Fibroblast of upper back skin (primary cell): ENCODE measurements around the gene NOVA2.

Experiments
- DNase-seq: peaks from one replicate; pipeline ENCODE4 v3.0.0-alpha.2; 2013

Gene NOVA2

GRCh38 chr19:45887200-45887710 is 86.4 kb downstream of the NOVA2 start:
- DNase-seq, result no peak

- peak; percentile 93 for DNase-seq
Measured at GRCh38 chr19:45886427-45887199, 87.1 kb downstream of the NOVA2 start.

- DNase-seq, result peak; percentile 91
Measured at GRCh38 chr19:45885556-45886426, 87.9 kb downstream of the NOVA2 start, which contains the start of gene IRF2BP1. IRF2BP1 (minus strand) TSS chr19:45886141; CDS start chr19:45885774, 367 bp downstream.

GRCh38 chr19:45884682-45885555 is 88.7 kb downstream of the NOVA2 start:
- no peak for DNase-seq

GRCh38 chr19:45883881-45884681 is 89.6 kb downstream of the NOVA2 start:
- no peak for DNase-seq
